ENCODE results near the gene MFRP. TPM values are rescaled to one million over a fixed set of nuclear protein-coding genes. Genes with fewer than 3 reads are reported as not detected.

The MFRP gene
- total RNA-seq, 1 experiment from 2014 or later = not detected

DNA sequence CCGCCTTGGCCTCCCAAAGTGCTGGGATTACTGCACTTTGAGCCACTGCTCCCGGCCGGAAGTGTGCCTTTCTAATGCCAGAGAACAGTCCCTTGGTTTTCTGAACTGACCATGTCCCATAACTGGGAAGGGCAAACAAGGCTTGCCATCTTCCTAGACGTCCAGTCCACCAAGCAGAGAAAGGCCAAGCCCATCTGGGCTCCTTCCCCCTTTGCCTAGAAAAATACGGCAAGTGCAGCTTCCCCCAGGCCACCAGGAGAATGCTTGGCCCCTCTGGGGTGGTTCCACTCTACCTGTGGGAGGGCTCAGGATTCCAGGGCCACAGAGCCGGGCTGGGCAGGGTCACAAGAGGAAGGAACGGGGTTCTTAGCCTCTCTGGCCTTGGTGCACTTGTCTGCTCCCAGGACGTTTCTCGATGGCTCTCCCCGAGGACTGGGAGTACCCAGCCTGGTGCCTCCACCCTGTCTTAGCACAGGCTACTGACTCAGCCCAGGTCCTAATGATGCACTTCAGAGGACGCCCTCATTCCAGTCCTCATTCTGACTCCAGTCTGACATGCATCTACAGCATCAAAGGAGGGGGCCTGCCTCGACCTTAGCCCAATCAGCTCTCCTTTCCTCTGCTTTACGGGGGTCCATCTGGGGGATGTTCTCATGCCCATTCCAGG, 33.8 kb upstream of the MFRP start:
- Mint-ChIP-seq H3K4me1 (peaks cover 50% of the 10 kb centered on the region), H3K27ac (no peak overlapping the region), H3K9me3 (no peaks in the 10 kb centered on the region), H3K4me3 (no peak overlapping the region), H3K27me3 (ENCODE audit: low read depth) (peaks cover 20% of the 10 kb centered on the region), H3K36me3 (no peaks in the 10 kb centered on the region)
- TF ChIP-seq EMX1 (CRISPR knock-in tag; IDR thresholded peaks at IDR 0.05) (no peak), CBFB (CRISPR knock-in tag; IDR thresholded peaks at IDR 0.05; ENCODE audit: low read depth) (no peak), SMAD4 (CRISPR knock-in tag; IDR thresholded peaks at IDR 0.05) (no peak), ATF1 (CRISPR knock-in tag; IDR thresholded peaks at IDR 0.05) (no peak), NR2C2 (CRISPR knock-in tag; IDR thresholded peaks at IDR 0.05) (no peak), ETV6 (CRISPR knock-in tag; IDR thresholded peaks at IDR 0.05) (no peak), ZNF263 (CRISPR knock-in tag; IDR thresholded peaks at IDR 0.05; ENCODE audit: low read depth) (no peak), FOXP1 (CRISPR knock-in tag; IDR thresholded peaks at IDR 0.05; ENCODE audit: borderline replicate concordance) (no peak), CREB1 (CRISPR knock-in tag; IDR thresholded peaks at IDR 0.05) (no peak), ZSCAN18 (CRISPR knock-in tag; IDR thresholded peaks at IDR 0.05) (no peak), MYBL2 (CRISPR knock-in tag; IDR thresholded peaks at IDR 0.05) (no peak), ERG (CRISPR knock-in tag; IDR thresholded peaks at IDR 0.05) (no peak), MAX (CRISPR knock-in tag; IDR thresholded peaks at IDR 0.05) (no peak), ZNF423 (CRISPR knock-in tag; IDR thresholded peaks at IDR 0.05) (no peak), ZNF232 (CRISPR knock-in tag; IDR thresholded peaks at IDR 0.05) (no peak)
- TF ChIP-seq, protein P1, sequence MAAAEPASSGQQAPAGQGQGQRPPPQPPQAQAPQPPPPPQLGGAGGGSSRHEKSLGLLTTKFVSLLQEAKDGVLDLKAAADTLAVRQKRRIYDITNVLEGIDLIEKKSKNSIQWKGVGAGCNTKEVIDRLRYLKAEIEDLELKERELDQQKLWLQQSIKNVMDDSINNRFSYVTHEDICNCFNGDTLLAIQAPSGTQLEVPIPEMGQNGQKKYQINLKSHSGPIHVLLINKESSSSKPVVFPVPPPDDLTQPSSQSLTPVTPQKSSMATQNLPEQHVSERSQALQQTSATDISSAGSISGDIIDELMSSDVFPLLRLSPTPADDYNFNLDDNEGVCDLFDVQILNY (CRISPR knock-in tag; IDR thresholded peaks at IDR 0.05) = no peak
- TF ChIP-seq, protein P2, sequence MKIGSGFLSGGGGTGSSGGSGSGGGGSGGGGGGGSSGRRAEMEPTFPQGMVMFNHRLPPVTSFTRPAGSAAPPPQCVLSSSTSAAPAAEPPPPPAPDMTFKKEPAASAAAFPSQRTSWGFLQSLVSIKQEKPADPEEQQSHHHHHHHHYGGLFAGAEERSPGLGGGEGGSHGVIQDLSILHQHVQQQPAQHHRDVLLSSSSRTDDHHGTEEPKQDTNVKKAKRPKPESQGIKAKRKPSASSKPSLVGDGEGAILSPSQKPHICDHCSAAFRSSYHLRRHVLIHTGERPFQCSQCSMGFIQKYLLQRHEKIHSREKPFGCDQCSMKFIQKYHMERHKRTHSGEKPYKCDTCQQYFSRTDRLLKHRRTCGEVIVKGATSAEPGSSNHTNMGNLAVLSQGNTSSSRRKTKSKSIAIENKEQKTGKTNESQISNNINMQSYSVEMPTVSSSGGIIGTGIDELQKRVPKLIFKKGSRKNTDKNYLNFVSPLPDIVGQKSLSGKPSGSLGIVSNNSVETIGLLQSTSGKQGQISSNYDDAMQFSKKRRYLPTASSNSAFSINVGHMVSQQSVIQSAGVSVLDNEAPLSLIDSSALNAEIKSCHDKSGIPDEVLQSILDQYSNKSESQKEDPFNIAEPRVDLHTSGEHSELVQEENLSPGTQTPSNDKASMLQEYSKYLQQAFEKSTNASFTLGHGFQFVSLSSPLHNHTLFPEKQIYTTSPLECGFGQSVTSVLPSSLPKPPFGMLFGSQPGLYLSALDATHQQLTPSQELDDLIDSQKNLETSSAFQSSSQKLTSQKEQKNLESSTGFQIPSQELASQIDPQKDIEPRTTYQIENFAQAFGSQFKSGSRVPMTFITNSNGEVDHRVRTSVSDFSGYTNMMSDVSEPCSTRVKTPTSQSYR (CRISPR knock-in tag; IDR thresholded peaks at IDR 0.05) = no peak
- ATAC-seq (no peak), DNase-seq (ENCODE audit: low spot score) (no peak)
- ChIA-PET POLR2A (interaction anchor here (1.2 to 1.5 kb wide), 3 partner anchors 24 to 36 kb away, joined by 3 to 5 read pairs (median 4); no protein-coding TSS in a partner anchor), CTCF (interaction anchor here (0.9 to 12.9 kb wide), 19 partner anchors 8 to 923 kb away, joined by 3 to 262 read pairs (median 5); partner anchors contain the start of genes C1QTNF5, HINFP, MFRP and THY1)

DNA sequence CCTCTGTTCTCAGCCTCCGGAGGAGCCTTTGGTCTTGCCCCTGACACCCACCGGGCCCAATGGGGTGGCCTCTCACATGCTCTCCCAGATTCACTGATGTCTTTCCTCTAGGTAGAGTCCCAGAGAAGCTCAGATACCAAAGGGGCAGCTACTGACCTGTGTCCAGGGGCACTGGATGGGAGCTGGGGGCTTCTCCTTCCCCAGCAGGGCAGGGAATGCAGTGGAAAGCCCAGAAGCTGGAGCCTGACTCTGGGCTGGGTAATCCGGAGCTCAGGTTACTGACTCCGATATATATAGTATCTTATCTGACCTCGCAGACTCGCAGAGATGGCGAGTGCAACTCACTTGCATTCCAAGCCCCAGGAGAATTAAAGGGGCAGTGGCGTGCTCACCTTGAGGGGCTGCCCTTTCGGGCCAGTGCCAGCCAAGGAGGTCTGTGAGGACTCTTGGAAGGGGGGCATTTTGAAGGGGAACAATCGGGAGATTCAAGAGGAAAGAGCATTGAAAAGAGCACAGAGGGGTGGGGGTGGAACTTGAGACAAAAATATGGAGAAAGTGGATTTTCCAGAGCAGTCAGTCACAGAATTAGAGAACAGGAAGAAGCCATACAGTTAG, 32.5 kb upstream of the MFRP start:
- ChIA-PET POLR2A (interaction anchor here (0.5 to 1.2 kb wide), 3 partner anchors 44 to 709 kb away, joined by 3 read pairs; partner anchors contain the start of gene THY1), CTCF (interaction anchor here (0.6 to 12.9 kb wide), 8 partner anchors 11 to 96 kb away, joined by 3 to 262 read pairs (median 38); partner anchors contain the start of genes C1QTNF5 and MFRP)
- H3K36me3 Mint-ChIP-seq = no peaks in the 10 kb centered on the region
- H3K4me1 Mint-ChIP-seq = peaks cover 62% of the 10 kb centered on the region
- no peaks in the 10 kb centered on the region for H3K9me3 Mint-ChIP-seq
- DNase-seq (ENCODE audit: low spot score) (no peak), ATAC-seq (no peak)
- H3K27me3 Mint-ChIP-seq (ENCODE audit: low read depth) = peaks cover 20% of the 10 kb centered on the region
- H3K27ac Mint-ChIP-seq = no peak overlapping the region
- H3K4me3 Mint-ChIP-seq = peak overlapping the region; percentile 52
- TF ChIP-seq ZNF532 (CRISPR knock-in tag; IDR thresholded peaks at IDR 0.05; ENCODE audit: borderline replicate concordance) (no peak), JAZF1 (CRISPR knock-in tag; IDR thresholded peaks at IDR 0.05) (no peak), ZNF263 (CRISPR knock-in tag; IDR thresholded peaks at IDR 0.05; ENCODE audit: low read depth) (no peak), FOXK1 (CRISPR knock-in tag; IDR thresholded peaks at IDR 0.05) (no peak), ZNF425 (CRISPR knock-in tag; conservative IDR thresholded peaks at IDR 0.05) (no peak)
